ENCODE measurements around the gene PCDHB6. TPM values are rescaled to one million over a fixed set of nuclear protein-coding genes. Genes with fewer than 3 reads are reported as not detected.
"Not testable (repeated sequence)": the region's sequence is repeated elsewhere in the genome, so short reads cannot be mapped to it uniquely, and the experiment has no call there.

The PCDHB6 gene
- total RNA-seq, 1 donor from 2014 or later: 1.1 TPM

- Mint-ChIP-seq H3K27me3 (ENCODE audit: unreplicated experiment) (no peaks in the 10 kb centered on the region), H3K4me1 (ENCODE audit: unreplicated experiment) (no peaks in the 10 kb centered on the region), H3K27ac (ENCODE audit: unreplicated experiment) (no peak overlapping the region), H3K4me3 (ENCODE audit: unreplicated experiment) (no peak overlapping the region), H3K36me3 (ENCODE audit: low read depth, unreplicated experiment) (peaks cover 22% of the 10 kb centered on the region), H3K9me3 (ENCODE audit: unreplicated experiment) (no peaks in the 10 kb centered on the region)
- no peak for DNase-seq (ENCODE audit: low spot score)
- no peak for TF ChIP-seq CTCF (IDR thresholded peaks at IDR 0.05; ENCODE audit: unreplicated experiment)
Observed at GRCh38 chr5:141119250-141119649, 30.6 kb upstream of the PCDHB6 start.

GRCh38 chr5:141121563-141121962 is 28.3 kb upstream of the PCDHB6 start, which contains the start of gene PCDHB4:
Gene PCDHB4 (plus strand): TSS chr5:141121818. CDS start chr5:141121999, 181 bp downstream.
- peak; percentile 81 for TF ChIP-seq CTCF (IDR thresholded peaks at IDR 0.05; ENCODE audit: unreplicated experiment)
- H3K4me3 Mint-ChIP-seq (ENCODE audit: unreplicated experiment): peak within 1 kb of the TSS; percentile 1
- no peaks in the 10 kb centered on the region for H3K27me3 Mint-ChIP-seq (ENCODE audit: unreplicated experiment)
- H3K27ac Mint-ChIP-seq (ENCODE audit: unreplicated experiment): no peak within 1 kb of the TSS
- H3K9me3 Mint-ChIP-seq (ENCODE audit: unreplicated experiment): no peaks in the 10 kb centered on the region
- H3K36me3 Mint-ChIP-seq (ENCODE audit: low read depth, unreplicated experiment): peaks cover 17% of the 10 kb centered on the region
- DNase-seq (ENCODE audit: low spot score): peak; percentile 45
- H3K4me1 Mint-ChIP-seq (ENCODE audit: unreplicated experiment): no peaks in the 10 kb centered on the region

- no peak for DNase-seq (ENCODE audit: low spot score)
- peaks cover 14% of the 10 kb centered on the region for H3K36me3 Mint-ChIP-seq (ENCODE audit: low read depth, unreplicated experiment)
- H3K27ac Mint-ChIP-seq (ENCODE audit: unreplicated experiment): no peak overlapping the region
- no peak for TF ChIP-seq CTCF (IDR thresholded peaks at IDR 0.05; ENCODE audit: unreplicated experiment)
- no peaks in the 10 kb centered on the region for H3K27me3 Mint-ChIP-seq (ENCODE audit: unreplicated experiment)
- H3K9me3 Mint-ChIP-seq (ENCODE audit: unreplicated experiment): no peaks in the 10 kb centered on the region
- H3K4me3 Mint-ChIP-seq (ENCODE audit: unreplicated experiment): no peak overlapping the region
- H3K4me1 Mint-ChIP-seq (ENCODE audit: unreplicated experiment): no peaks in the 10 kb centered on the region
Observed at GRCh38 chr5:141121985-141122384, 27.9 kb upstream of the PCDHB6 start.

GRCh38 chr5:141123396-141124135 is 26.3 kb upstream of the PCDHB6 start:
- DNase-seq (ENCODE audit: low spot score); H3K27ac Mint-ChIP-seq (ENCODE audit: unreplicated experiment); H3K9me3 Mint-ChIP-seq (ENCODE audit: unreplicated experiment); H3K4me3 Mint-ChIP-seq (ENCODE audit: unreplicated experiment); H3K4me1 Mint-ChIP-seq (ENCODE audit: unreplicated experiment); H3K27me3 Mint-ChIP-seq (ENCODE audit: unreplicated experiment): not testable (repeated sequence)
- peaks cover 14% of the 10 kb centered on the region for H3K36me3 Mint-ChIP-seq (ENCODE audit: low read depth, unreplicated experiment)

GRCh38 chr5:141127305-141127704 is 22.6 kb upstream of the PCDHB6 start:
- H3K9me3 Mint-ChIP-seq (ENCODE audit: unreplicated experiment): no peaks in the 10 kb centered on the region
- TF ChIP-seq CTCF (IDR thresholded peaks at IDR 0.05; ENCODE audit: unreplicated experiment): no peak
- H3K4me1 Mint-ChIP-seq (ENCODE audit: unreplicated experiment): no peaks in the 10 kb centered on the region
- H3K27ac Mint-ChIP-seq (ENCODE audit: unreplicated experiment): no peak overlapping the region
- no peaks in the 10 kb centered on the region for H3K27me3 Mint-ChIP-seq (ENCODE audit: unreplicated experiment)
- peaks cover 14% of the 10 kb centered on the region for H3K36me3 Mint-ChIP-seq (ENCODE audit: low read depth, unreplicated experiment)
- H3K4me3 Mint-ChIP-seq (ENCODE audit: unreplicated experiment): no peak overlapping the region
- no peak for DNase-seq (ENCODE audit: low spot score)

All from endothelial cell (in vitro differentiated cells).